Mesendoderm (in vitro differentiated cells): ENCODE data around the gene SELENON. TPM values are rescaled to one million over a fixed set of nuclear protein-coding genes. Genes with fewer than 3 reads are reported as not detected.

ENCODE experiments used
- DNase-seq: peaks from one replicate; pipeline ENCODE4 v3.0.0; 2013
- H2AK5ac ChIP-seq: 2 replicates; pipeline ENCODE4 v1.6.1; 2013; ENCODE audit warnings: low read length, inconsistent platforms
- H2BK120ac ChIP-seq: 2 replicates; pipeline ENCODE4 v1.6.1; 2013; ENCODE audit warnings: low read depth, mild to moderate bottlenecking, low read length, moderate library complexity, mixed read lengths
- H2BK15ac ChIP-seq: replicated peaks from 2 replicates; pipeline ENCODE4 v1.6.1; 2013; ENCODE audit warnings: low read depth, mild to moderate bottlenecking, moderate library complexity
- H2BK5ac ChIP-seq: 2 replicates; pipeline ENCODE4 v1.6.1; 2013; ENCODE audit warnings: low read length, inconsistent platforms
- H3K18ac ChIP-seq: 2 replicates; pipeline ENCODE4 v1.6.1; 2013; ENCODE audit warnings: mild to moderate bottlenecking, low read length, mixed read lengths
- H3K23ac ChIP-seq: one replicate; pipeline ENCODE4 v1.6.1; 2013; ENCODE audit warnings: low read length
- H3K27ac ChIP-seq: 2 replicates; pipeline ENCODE4 v1.5.1; 2013; ENCODE audit warnings: low read depth, mild to moderate bottlenecking, inconsistent platforms, low read length, moderate library complexity
- H3K27me3 ChIP-seq: 2 replicates; pipeline ENCODE4 v1.6.1; 2013; ENCODE audit warnings: low read length, control low read depth, mild to moderate bottlenecking, inconsistent platforms; ENCODE audit not compliant: insufficient read depth, poor library complexity
- H3K36me3 ChIP-seq: 2 replicates; pipeline ENCODE4 v1.6.1; 2013; ENCODE audit warnings: low read length, inconsistent platforms; ENCODE audit not compliant: control insufficient read depth, insufficient read depth
- H3K4ac ChIP-seq: one replicate; pipeline ENCODE4 v1.6.1; 2013; ENCODE audit warnings: low read depth, mild to moderate bottlenecking, low read length, moderate library complexity
- H3K4me1 ChIP-seq: 2 replicates; pipeline ENCODE4 v1.6.1; 2013; ENCODE audit warnings: low read depth, low read length, inconsistent platforms; ENCODE audit not compliant: control insufficient read depth
- H3K4me2 ChIP-seq: 2 replicates; pipeline ENCODE4 v1.6.1; 2013; ENCODE audit warnings: low read length
- H3K4me3 ChIP-seq: 2 replicates; pipeline ENCODE4 v1.5.1; 2013; ENCODE audit warnings: mild to moderate bottlenecking, low read length
- H3K56ac ChIP-seq: one replicate; pipeline ENCODE4 v1.6.1; 2013; ENCODE audit warnings: low read length
- H3K79me1 ChIP-seq: 2 replicates; pipeline ENCODE4 v1.6.1; 2013; ENCODE audit warnings: low read length, inconsistent platforms
- H3K79me2 ChIP-seq: 2 replicates; pipeline ENCODE4 v1.6.1; 2013; ENCODE audit warnings: mild to moderate bottlenecking, low read length; ENCODE audit not compliant: control insufficient read depth, insufficient read depth
- H3K9ac ChIP-seq: 2 replicates; pipeline ENCODE4 v1.6.1; 2013; ENCODE audit warnings: low read length, inconsistent platforms
- H4K5ac ChIP-seq: one replicate; pipeline ENCODE4 v1.6.1; 2013; ENCODE audit warnings: low read length
- H4K8ac ChIP-seq: one replicate; pipeline ENCODE4 v1.6.1; 2013; ENCODE audit warnings: low read depth, mild to moderate bottlenecking, control low read depth, low read length, moderate library complexity
- WGBS: extraction: QIAGEN DNeasy Blood & Tissue Kit; methylation state at CpG from one replicate; pipeline ENCODE4 v1.1.7; 2013; ENCODE audit warnings: low lambda C conversion rate, missing lambda C conversion rate; ENCODE audit not compliant: insufficient coverage; ENCODE audit errors: extremely low coverage; 5-methylcytosine and 5-hydroxymethylcytosine counted together
- polyA plus RNA-seq, 2 experiments: library from polyadenylated mRNA; stranded (reverse); fragments of 200-250 nt; gene quantifications; one replicate each; pipeline ENCODE4 v1.2.3, GENCODE V29; 2013

The SELENON gene
- 58.2 TPM for polyA plus RNA-seq (2013, experiment 1 of 2)
- 57.4 TPM for polyA plus RNA-seq (2013, experiment 2 of 2)

- Histone ChIP-seq H3K79me2 (no peaks in the 10 kb centered on the region), H3K56ac (peak within 1 kb of the TSS; percentile 93), H3K4me2 (peak within 1 kb of the TSS; percentile 67), H3K4me1 (peaks cover 5% of the 10 kb centered on the region), H2AK5ac (peak within 1 kb of the TSS; percentile 55), H3K9ac (peak within 1 kb of the TSS; percentile 84), H3K4ac (peak within 1 kb of the TSS; percentile 40), H4K5ac (no peak within 1 kb of the TSS), H3K36me3 (no peaks in the 10 kb centered on the region), H3K18ac (peak within 1 kb of the TSS; percentile 75), H3K4me3 (peak within 1 kb of the TSS; percentile 38), H3K27me3 (no peaks in the 10 kb centered on the region), H3K27ac (no peak within 1 kb of the TSS), H2BK15ac (no peak within 1 kb of the TSS), H3K79me1 (peaks cover 5% of the 10 kb centered on the region), H4K8ac (no peak within 1 kb of the TSS), H2BK5ac (no peak within 1 kb of the TSS), H3K23ac (peak within 1 kb of the TSS; percentile 74), H2BK120ac (no peak within 1 kb of the TSS)
- no CpG with 5 or more reads among the region's 91 CpGs for WGBS
- peak; percentile 75 for DNase-seq
These were observed at the start of gene SELENON for GRCh38 chr1:25799935-25800702. SELENON (plus strand) TSS chr1:25800193; CDS start chr1:25800231, 38 bp downstream.

DNA sequence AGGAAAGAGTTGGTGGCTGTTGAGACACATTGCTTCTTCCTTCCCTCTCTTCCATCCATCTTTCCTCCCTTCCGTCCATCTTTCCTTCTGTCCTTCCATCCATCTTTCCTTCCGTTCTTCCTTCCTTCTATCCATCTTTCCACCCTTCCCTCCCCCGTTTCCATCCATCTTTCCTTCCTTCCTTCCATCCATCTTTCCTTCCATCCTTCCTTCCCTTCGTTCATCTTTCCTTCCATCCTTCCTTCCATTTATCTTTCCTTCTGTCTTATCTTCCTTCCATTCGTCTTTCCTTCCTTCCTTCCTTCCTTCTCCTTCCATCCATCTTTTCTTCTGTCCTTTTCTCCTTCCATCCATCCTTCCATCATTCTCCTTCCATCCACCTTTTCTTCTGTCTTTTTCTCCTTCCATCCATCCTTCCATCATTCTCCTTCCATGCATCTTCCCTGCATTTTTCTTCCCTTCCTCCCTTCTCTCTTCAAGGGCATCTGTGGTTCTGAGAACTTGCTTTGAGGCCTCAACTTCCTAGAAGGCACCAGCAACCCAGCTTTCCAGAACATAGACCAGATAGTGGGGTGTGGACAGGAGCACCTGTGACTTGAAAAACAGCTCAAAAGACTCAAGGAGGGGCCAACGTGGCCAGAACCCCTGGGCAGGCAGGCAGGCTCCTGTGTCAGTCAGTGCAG lies 48.9 kb upstream of the SELENON start:
- H2BK15ac ChIP-seq = no peak overlapping the region
- no peak overlapping the region for H3K56ac ChIP-seq
- H3K36me3 ChIP-seq = no peaks in the 10 kb centered on the region
- no peak overlapping the region for H3K4me2 ChIP-seq
- H3K4ac ChIP-seq = no peak overlapping the region
- H4K8ac ChIP-seq = no peak overlapping the region
- no peak overlapping the region for H3K27ac ChIP-seq
- no peak overlapping the region for H2BK120ac ChIP-seq
- WGBS = 100% methylated on average over 5 of the region's 6 CpGs
- no peak overlapping the region for H2BK5ac ChIP-seq
- H3K18ac ChIP-seq = no peak overlapping the region
- H3K4me1 ChIP-seq = peaks cover 3% of the 10 kb centered on the region
- H3K23ac ChIP-seq = no peak overlapping the region
- no peak overlapping the region for H4K5ac ChIP-seq
- no peak overlapping the region for H3K9ac ChIP-seq
- H3K79me1 ChIP-seq = no peaks in the 10 kb centered on the region
- H3K4me3 ChIP-seq = no peak overlapping the region
- H3K79me2 ChIP-seq = no peaks in the 10 kb centered on the region
- DNase-seq = no peak
- no peaks in the 10 kb centered on the region for H3K27me3 ChIP-seq
- no peak overlapping the region for H2AK5ac ChIP-seq

DNA sequence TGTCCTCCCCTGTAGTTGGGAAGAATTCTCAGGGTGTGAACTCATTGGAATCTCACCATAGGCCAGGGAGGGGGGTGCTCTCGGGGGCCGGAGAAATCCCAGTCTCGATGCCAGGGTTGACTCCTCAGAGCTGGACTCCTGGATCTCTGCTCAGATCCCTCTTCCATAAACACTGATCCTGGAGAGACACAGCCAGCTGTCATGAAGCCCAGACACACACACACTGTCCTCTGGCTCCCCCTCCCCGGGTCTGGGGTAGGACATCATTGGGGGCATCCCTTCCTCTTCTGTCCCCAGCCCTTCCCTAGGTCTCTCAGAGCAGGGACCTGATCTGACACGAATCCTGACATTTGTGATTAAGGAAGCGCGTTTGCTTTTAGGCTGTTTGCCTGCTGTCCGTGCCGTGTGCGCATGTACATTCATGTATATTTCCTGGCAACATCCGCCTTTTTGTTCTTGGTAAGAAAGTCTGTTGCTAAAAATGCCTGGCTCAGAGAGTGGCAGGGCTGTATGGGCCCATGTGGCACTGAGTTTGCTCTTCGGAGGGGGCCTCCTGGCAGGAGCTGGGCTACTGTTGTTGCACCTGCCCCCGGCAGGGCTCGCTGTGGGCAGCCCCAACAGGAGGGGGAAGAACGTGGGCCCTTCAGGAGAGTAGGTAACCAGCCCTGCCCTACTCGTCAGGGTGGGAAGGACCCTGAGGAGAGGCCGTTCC lies 45.4 kb upstream of the SELENON start:
- Histone ChIP-seq H3K4me1 (no peaks in the 10 kb centered on the region), H3K4ac (no peak overlapping the region), H4K5ac (no peak overlapping the region), H3K79me2 (no peaks in the 10 kb centered on the region), H2AK5ac (no peak overlapping the region), H2BK5ac (no peak overlapping the region), H3K79me1 (no peaks in the 10 kb centered on the region), H3K18ac (no peak overlapping the region), H3K56ac (no peak overlapping the region), H3K4me3 (no peak overlapping the region), H4K8ac (no peak overlapping the region), H2BK15ac (no peak overlapping the region), H3K36me3 (no peaks in the 10 kb centered on the region), H3K23ac (no peak overlapping the region), H3K4me2 (no peak overlapping the region), H3K9ac (no peak overlapping the region), H2BK120ac (no peak overlapping the region), H3K27me3 (no peaks in the 10 kb centered on the region), H3K27ac (no peak overlapping the region)
- whole genome bisulfite sequencing = no CpG with 5 or more reads among the region's 17 CpGs
- no peak for DNase-seq

DNA sequence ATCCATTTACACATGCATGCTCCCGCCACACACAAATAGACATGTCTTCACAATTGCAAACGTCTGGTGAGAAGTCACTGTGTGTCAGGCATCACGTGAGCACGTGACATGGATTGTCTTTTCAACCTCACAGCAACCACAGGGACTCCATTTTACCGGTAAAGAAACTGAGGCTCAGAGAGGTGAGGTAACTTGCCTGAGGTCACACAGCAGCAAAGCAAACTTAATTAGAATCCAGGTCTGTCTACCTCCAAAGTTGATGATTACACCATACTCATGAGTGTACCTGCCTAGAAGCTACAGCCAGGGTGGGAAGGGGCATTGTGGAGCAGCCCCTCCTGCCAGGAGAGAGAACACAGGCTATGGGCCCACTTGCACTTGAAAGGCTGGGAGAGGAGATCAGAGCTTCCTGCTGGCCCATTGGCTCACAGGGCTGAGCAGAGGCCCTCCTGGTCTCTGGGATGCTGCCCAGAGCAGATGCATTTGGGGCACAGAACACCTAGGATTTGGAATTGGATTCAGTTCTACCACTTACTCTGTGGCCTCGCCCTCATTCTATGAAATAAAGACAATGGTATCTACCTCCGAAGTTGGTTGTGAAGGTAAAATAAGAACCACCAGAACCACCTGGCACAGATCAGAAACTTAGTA lies 44.4 kb upstream of the SELENON start:
- peaks cover 2% of the 10 kb centered on the region for H3K4me1 ChIP-seq
- H3K4me3 ChIP-seq = no peak overlapping the region
- H3K27me3 ChIP-seq = no peaks in the 10 kb centered on the region

GRCh38 chr1:25756215-25756614 lies 43.8 kb upstream of the SELENON start:
- H2AK5ac ChIP-seq = no peak overlapping the region
- no peak overlapping the region for H3K4ac ChIP-seq
- no peak overlapping the region for H2BK120ac ChIP-seq
- no peaks in the 10 kb centered on the region for H3K27me3 ChIP-seq
- H3K79me1 ChIP-seq = no peaks in the 10 kb centered on the region
- no peak overlapping the region for H2BK5ac ChIP-seq
- H3K4me2 ChIP-seq = no peak overlapping the region
- H3K4me1 ChIP-seq = peaks cover 2% of the 10 kb centered on the region
- no peak overlapping the region for H3K56ac ChIP-seq
- no peak overlapping the region for H3K18ac ChIP-seq
- H3K27ac ChIP-seq = no peak overlapping the region
- H3K23ac ChIP-seq = no peak overlapping the region
- H3K4me3 ChIP-seq = no peak overlapping the region
- WGBS = no CpG with 5 or more reads among the region's 3 CpGs
- no peak overlapping the region for H4K8ac ChIP-seq
- no peak overlapping the region for H2BK15ac ChIP-seq
- H4K5ac ChIP-seq = no peak overlapping the region
- H3K79me2 ChIP-seq = no peaks in the 10 kb centered on the region
- DNase-seq = no peak
- H3K36me3 ChIP-seq = no peaks in the 10 kb centered on the region
- no peak overlapping the region for H3K9ac ChIP-seq

More for the DNA sequence above, 44.4 kb upstream of the SELENON start:
- no peak overlapping the region for H3K23ac ChIP-seq
- H3K36me3 ChIP-seq = no peaks in the 10 kb centered on the region
- H3K4ac ChIP-seq = no peak overlapping the region
- H3K79me2 ChIP-seq = no peaks in the 10 kb centered on the region
- H3K4me2 ChIP-seq = no peak overlapping the region
- H3K79me1 ChIP-seq = no peaks in the 10 kb centered on the region
- H2BK120ac ChIP-seq = no peak overlapping the region
- no peak overlapping the region for H3K18ac ChIP-seq
- no peak overlapping the region for H2AK5ac ChIP-seq
- H4K8ac ChIP-seq = no peak overlapping the region
- no peak overlapping the region for H3K9ac ChIP-seq
- no peak overlapping the region for H2BK15ac ChIP-seq
- H3K27ac ChIP-seq = no peak overlapping the region
- no peak overlapping the region for H3K56ac ChIP-seq
- H4K5ac ChIP-seq = no peak overlapping the region
- WGBS = no CpG with 5 or more reads among the region's 7 CpGs
- no peak overlapping the region for H2BK5ac ChIP-seq
- no peak for DNase-seq
